Stimulated activated CD4-positive, alpha-beta T cell treated with anti-CD3 and anti-CD28 coated beads, Interleukin-15, amount 100 ng/mL, for 48 hours (primary cell): Measurements from ENCODE around the gene CACNA2D3.
"Not testable (repeated sequence)": the region's sequence is repeated elsewhere in the genome, so short reads cannot be mapped to it uniquely, and the experiment has no call there.

ENCODE experiments used
- DNase-seq, 2 donors: peaks; one replicate each; pipeline ENCODE4 v3.0.0-alpha.2; 2020; ENCODE audit warnings: low read depth in 2 of 2

The CACNA2D3 gene

DNA sequence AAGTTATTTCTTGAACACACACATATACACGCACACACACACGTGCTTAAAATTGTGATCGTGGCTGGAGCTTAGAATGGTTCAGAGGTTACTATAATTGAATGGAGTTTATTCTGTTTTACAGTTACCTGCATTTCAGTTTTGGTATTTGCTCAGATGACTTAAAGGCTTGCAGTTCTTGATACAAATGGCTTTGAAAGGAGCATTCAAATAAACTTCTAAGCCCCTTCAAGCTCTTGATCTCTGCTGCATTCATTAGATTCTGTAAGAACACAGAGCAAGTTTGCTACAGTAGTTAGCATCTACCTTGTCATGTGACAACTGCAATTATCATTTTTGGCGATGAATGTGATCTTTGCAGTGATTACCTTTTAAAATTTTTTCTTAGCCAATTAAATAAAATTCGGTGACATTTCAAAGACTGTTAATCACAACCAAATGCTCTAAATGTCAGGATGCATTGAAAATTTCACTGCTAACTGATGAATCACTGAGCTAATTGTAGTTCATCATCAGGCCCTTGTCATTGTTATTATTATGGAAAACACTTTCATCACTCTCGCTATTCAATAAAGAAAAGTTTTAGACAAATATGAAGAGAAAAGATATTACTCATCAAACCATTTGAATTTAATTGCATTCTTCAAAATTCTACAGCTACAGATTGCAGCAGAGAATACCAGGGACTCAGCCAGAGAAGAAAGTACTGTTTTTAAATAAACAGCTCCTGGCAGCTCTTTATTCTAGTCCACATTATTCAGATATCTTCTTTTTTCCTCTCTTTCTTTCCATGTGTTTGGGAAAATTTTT is 509.4 kb downstream of the CACNA2D3 start:
- DNase-seq: no peak

DNA sequence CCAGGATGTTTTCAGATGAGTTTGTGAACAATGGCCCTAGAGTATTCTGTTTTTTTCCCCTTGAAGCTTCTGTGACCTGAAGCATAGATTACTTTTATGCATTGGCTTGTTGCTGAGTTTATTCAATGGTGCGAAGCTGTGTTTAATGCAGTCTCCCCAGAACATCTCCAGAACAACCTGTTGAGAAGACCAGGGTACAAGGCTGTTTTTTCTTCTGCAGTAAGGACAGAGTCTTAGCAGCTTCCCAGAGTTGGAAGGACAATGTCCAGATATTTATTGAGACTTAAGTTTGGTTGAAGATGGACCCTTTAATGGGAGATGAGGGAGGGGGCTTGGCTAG is 509.9 kb downstream of the CACNA2D3 start:
- no peak for DNase-seq

DNA sequence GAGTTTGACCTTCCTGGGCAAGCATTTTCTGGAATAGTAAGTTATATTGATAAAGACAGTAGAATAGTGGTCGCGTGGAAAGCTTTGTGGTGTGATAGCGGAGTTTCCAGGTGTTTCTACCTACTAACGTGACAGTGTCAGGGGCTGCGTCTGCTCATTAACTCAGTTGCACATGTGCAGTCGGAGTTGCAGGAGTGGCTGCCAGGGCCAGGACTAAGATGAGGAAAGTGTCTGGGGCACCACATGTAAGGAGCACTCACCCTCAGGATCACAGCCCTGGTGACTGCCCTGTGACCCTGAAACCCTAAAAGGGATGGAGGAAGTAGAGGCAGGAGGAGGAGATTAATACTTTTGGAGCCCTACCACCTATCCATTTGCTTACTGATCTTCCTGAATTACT is 510.5 kb downstream of the CACNA2D3 start:
- no peak for DNase-seq

DNA sequence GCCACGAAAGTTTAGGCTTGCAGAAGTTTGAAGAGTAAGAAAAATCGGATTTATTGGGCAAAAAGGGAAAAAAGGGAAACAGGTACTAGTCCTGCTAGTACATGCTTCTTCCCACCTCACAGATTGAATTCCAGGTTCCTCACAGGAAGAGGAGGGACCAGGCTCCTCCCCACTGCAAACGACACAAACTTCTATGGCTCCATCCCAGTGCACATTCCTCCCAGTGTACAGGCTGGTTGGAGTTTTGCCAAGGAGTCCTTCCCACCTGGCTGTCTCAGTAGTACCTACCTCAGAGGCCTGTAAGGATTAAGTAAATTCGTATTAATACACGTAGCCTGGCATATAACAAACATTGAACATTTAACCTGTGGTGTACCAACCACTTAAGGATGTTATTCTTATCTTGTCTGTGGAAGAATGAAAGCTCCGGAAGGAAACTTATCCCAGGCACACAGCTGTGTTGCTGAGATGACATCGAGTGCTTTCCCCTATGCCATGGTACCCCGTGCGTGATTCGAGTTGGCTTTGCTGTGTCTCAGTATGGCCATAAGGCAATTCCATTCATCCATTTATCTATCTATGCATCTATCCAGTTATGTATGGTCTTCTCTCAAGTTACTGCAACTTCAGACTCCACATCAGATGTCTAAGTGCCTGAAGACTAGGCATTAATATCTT is 511.2 kb downstream of the CACNA2D3 start:
- no peak for DNase-seq

DNA sequence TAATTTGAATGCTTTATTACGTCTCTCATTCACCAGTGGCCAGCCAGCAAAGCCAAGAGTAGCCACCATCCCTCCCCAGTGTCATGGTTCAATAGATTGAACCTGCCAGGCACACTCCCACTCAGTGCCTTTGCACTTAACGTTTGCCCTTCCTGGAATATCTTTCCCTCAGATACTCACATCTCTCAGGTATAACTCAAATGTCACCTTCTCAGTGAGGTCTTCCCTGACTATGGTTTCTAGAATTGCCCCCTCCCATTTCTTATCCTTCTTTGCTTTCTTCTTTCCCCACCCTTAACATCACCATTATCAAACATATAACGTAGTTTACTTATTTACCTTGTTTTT is 511.7 kb downstream of the CACNA2D3 start:
- DNase-seq: no peak

DNA sequence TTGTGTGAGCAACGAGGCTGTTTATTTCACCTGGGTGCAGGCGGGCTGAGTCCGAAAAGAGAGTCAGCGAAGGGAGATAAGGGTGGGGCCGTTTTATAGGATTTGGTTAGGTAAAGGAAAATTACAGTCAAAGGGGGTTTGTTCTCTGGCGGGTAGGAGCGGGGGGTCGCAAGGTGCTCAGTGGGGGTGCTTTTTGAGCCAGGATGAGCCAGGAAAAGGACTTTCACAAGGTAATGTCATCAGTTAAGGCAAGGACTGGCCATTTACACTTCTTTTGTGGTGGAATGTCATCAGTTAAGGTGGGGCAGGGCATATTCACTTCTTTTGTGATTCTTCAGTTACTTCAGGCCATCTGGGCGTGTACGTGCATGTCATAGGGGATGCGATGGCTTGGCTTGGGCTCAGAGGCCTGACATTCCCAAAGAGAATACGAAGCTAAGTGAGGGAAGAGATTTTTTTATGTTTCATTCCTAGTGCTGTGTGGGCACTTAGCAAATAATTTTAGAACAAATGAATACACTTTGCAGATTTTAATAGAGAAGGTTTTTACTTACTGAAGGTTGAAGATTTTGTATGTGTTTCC is 517.5 kb downstream of the CACNA2D3 start:
- DNase-seq: not testable (repeated sequence)

DNA sequence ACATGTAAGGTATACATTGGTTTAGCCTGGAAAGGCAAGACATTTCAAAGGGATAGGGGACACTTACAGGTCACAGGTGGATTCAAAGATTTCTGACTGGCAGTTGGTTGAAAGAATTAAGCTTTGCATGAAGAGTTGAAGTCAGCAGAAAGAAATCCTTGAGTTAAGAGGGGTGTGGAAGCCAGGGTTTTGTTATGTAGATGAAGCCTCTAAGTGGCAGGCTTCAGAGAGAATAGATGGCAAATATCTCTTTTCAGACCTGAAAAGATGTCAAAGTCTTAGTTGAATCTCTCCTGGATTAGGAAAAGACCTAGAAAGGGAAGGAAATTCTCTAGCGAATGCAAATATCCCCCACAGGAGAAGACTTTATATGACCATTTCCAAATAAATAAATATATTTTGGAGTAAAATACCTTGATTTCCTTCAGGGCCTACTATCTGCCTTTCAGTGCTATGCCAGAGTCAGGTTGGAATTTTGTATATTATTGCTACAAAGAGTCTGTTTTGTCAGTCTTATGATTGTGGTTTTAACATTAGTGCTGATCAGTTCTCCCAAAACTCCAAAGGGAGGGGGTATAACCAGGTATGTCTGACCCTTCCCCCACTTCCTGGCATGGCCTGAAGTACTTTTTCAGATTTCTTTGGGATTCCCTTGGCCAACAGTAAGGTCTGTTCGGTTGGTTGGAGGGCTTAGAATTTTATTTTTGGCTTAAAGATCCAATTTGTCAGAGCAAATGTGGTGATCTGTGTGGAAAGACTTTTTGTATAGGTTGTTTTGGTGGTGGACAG is 519.1 kb downstream of the CACNA2D3 start:
- DNase-seq: no peak

DNA sequence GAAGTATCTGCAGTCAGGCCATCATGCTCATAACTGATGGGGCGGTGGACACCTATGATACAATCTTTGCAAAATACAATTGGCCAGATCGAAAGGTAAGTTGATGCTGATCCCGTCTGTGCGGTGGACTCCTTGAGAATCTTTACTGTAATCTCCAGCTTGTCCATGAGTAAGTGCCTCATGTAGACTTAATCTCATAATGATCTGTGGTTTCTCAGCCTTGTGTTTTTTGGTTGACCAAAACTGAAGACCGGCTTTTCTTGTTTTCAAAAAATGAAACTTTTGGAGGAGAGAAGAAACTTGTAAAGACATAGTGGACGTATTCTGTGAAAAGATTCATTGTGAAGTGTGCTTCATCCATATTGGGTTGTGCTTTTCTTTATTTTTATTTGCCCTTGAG is 519.8 kb downstream of the CACNA2D3 start:
- DNase-seq: no peak

DNA sequence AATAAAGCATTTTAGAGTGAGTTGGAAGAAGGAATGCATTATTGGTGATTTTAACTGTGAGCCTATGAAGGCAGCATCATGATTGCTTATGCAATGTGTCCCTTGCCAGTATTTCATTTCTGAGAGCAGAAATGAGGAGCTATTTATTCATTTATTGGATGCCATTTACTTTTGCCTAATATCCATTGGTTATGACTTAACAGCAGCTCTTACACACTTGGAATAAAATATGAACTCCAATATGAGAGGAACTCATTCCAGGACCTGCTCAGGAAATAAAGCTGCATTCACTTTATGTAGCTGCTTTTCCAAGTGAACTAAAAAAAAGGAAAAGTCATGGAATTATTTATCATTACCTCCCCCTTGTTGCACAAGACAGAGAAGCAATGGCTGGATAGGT is 525.4 kb downstream of the CACNA2D3 start:
- DNase-seq: no peak

DNA sequence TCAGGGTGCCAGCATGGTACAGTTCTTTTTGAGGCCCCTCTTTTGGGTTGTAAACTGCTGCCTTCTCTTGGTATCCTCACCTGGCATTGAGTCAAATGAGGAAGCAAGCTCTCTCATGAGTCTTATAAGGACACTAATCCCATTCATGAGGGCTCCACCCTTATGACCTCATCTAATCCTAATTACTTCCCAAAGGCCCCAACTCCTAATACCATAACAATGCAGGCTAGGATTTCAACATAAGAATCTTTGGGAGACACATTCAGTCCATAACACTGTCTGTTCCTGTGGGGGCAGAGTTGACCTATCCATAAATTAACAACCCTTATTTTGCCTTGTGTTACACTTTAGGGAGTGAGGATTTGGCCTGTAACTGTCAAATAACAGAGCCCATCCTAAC is 527.2 kb downstream of the CACNA2D3 start:
- no peak for DNase-seq

DNA sequence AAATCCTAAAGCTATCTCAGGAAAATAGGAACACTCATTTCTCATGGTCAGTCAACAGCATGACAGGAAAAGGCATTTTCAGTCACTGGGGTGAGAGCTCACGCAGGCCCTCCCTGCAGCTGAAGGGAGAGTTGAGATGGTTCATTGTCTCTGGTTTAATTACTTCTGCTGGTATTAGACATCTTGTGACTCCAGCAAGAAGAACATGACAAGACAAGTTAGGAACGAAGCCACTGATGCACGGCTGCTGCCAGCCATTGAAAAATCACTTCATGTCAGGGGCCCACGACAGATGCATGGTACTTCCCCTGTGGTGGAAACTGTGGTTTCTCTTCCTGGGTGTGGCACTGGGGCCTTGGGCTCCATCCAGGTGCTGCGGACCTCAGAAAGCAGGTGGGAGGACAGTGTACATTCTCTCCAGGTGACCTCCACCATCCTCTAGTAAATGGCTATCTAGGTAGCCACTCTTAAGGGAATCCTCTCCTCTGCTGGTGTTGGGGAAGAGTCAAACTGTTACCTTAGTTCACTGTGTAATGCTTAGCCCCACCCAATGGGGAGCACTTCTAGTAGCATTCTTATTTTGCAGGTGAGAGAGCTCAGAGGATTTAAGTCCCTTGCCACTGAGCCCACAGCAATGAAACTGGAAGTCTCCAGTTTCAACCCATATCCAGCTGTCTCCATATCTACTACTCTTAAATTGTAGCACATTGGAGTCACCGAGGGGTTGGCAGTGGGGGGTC is 531.3 kb downstream of the CACNA2D3 start:
- DNase-seq: no peak

DNA sequence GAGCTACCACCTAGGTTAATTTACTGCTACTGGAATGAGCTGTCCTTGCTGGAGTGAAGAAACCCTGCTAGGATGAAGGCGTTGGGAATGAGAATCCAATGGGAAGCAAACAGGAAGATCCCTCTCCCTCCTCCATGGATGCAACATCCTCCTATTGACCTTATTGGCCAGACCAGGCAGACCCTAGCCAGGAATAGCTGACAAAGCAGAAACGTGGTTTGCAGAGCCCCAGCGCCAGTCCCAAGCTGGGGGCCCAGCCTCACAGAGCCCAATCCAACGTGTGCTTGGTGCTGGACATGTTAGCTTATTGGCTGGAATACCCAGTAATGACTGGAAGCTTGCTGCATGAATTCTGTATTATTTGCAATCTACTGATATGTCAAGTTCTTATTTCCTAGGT is 532.4 kb downstream of the CACNA2D3 start:
- no peak for DNase-seq

DNA sequence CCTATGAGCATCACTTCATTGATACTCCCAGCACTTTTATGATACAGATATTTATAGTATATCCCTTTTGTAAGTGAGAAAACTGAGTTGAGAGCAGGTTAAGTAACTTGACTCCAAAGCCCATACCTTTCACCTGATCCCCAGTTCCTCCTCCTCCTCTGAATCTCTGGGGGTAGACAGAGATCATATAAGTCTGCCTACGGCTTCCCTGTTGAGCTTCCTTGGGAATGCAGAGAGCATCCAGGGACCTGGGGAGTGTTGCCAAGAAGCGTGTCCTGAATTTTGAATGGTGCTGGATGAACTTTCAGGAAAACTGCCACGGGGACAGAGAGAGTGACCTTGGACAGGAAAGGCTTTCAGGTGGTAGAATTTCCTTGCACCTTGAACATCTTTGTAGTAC is 537.0 kb downstream of the CACNA2D3 start:
- DNase-seq: no peak

DNA sequence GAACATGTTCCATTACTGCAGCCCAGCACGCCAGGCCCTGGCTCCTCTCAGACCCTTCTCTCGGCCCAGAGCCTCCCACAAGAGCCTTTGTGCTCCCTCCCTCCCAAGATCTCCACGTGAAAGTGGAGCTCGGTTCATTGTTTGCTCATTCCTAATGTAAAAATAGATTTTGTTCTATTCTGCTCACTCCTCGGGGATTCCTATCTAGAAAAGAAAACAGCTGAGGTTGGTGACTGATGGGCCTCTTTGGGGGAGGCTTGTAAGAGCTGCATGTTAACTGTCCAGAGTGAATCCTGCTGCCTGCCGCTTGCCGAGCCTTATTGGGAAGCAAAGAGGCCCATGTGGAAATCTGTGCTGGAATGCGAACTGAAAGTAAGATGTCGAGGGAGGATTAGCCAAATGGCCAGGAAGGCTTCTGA is 538.4 kb downstream of the CACNA2D3 start:
- no peak for DNase-seq

DNA sequence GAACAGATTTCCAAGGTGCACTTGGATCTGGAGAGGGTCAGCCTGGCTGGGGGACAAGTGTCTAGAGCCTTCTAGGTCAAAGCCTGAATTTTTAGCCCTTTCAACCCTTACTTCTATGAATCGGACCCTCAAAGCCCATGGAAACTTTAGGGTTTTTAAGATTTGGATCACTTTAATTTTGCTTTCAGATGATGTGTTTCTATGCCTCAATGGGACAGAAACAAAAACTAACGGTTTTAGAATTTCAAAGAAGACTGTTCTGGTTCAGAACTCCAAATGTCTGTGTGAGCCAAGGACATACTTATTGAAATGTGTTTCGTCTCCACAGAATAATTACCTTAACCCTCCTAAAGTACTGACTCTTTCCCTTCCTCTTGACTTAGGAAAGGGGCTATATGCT is 538.8 kb downstream of the CACNA2D3 start:
- DNase-seq: no peak

DNA sequence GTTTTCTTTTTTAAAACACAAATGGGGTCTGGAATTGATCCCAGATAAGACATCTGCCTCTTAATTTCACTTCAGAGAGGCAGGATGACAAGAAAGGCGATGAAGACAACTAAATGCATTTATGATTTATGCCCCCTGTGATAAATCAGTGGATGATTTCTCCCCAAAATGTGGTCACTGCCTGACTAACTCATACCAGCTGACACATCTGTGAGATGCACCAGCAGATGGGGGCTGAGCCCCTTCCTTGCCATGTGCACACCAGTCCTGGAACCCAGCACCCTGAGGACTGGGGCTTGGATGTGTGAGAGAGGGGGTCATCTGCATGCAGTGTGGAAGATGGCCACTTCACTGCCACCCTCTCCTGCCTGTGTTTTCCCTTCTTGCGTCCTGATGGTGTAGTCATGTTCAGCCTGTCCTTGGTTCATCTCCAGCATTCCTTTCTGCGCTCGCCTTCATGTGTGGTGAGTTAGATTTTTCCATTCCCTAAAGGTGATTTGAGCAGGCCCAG is 541.2 kb downstream of the CACNA2D3 start:
- DNase-seq: no peak

DNA sequence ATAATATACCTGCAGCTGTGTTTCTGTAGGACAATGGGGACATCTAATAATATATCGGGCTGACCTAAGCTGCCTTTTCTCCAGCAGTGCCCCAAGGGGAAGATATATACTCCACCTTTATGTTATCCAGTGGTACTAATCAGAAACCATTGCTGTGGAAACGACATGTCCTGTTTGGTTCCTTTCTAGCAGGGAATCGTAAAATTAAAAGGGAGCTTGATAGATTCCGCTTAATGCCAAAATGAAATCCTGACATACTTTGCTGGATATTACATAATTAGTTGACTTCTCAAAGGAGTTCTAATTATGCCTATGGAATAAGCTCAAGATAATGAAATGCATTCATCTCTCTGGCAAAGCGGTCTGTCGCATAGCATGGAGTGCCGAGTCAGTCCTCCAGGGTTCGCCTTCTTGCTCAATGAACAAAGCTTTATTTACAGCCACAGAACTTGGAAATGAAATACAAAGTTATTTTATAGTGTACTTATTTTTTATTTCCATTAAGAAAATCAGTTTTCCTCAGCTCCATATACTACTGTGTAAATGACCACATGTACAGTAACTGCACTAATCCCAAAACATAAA is 542.8 kb downstream of the CACNA2D3 start:
- no peak for DNase-seq

DNA sequence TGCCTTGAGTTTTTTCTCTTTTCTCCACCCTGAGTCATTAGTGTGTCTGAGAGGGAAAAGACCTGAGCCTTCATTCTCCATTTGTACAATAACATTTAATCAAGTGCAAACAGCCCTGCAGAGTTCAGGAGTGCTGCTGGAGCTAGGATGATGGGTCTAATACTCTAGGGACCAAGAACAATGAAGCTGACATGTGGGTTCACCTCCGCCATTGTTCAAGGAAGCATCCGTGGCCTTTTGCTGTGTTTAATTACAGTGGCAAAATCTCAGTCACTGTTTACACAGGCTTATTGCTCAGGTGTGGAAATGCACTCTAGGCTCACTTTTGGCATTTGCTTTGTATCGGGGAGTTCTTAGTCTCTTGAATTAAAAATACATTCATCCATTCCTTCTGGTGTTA is 545.9 kb downstream of the CACNA2D3 start:
- DNase-seq: no peak

DNA sequence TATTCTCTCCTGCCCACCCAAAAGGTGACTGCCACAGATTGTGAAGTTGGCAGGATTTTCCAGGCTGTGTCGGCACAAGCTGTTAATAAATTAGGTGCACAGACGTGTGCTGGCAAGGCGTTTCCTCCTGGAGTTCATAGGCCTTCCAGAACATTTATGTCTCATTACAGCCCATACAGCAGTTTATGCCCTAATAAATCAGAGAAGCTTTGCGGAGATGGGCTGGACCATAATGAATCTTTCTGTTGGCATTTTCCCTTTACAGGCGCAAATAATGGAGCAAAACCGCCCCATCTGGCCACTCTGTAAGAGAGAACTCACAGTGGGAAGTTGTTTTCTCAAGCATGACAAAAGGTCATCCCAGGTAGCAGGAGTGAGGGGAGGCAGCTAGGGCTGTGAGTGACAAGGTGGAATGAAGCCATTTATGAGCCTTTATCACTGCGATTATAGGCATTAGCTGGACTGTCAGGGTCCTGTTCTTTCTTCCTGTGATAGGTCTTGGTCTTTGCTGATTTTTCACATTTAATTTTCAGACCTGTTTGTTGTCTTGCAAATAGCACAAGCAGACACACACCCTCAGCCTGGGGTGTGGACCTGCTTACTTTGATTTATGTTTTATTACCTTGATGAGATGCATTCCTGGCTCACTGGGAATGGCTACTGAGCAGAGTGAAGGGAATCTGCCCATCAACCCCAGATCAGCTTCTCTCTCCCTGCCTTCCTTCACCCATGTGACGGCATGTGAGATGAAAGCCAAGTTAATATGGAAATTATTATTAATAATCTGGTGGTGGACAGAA is 548.0 kb downstream of the CACNA2D3 start:
- no peak for DNase-seq

DNA sequence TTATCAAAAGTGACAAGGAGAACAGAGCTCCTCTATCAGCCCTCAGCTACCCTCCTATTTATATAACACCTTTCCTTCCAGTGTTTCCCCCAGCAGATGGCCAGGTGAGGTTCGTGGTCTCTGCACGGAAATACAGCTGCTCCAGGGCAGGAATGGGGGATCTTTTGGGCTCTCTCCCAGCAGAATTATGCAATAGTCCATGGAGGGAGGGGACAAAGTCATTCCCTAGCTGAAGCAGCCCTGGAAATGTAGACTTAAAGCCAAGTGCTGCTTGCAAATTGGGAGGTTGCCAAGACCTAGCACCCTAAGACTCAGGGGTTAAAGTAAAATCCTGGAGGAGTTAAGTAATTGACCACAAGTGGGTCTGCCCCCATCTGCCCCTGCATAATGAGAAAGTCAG is 549.2 kb downstream of the CACNA2D3 start:
- DNase-seq: no peak
